HG02678 (cell line): ENCODE measurements around the gene CR1.
"Not testable (repeated sequence)": the region's sequence is repeated elsewhere in the genome, so short reads cannot be mapped to it uniquely, and the experiment has no call there.

Experiments
- ATAC-seq: cut with Tn5 transposase; IDR thresholded peaks from one replicate; pipeline ENCODE4 v1.9.1; 2021; ENCODE audit warnings: mild to moderate bottlenecking, moderate library complexity; ENCODE audit not compliant: unreplicated experiment

Gene CR1

GRCh38 chr1:207579436-207579799, 83.5 kb downstream of the CR1 start:
- peak; percentile 81 for ATAC-seq

- no peak for ATAC-seq
These were observed 85.7 kb downstream of the CR1 start for GRCh38 chr1:207581496-207582153.

GRCh38 chr1:207589506-207589905, 93.5 kb downstream of the CR1 start:
- not testable (repeated sequence) for ATAC-seq

GRCh38 chr1:207591205-207591604, 95.2 kb downstream of the CR1 start:
- not testable (repeated sequence) for ATAC-seq

GRCh38 chr1:207594095-207594494, 98.1 kb downstream of the CR1 start:
- ATAC-seq = not testable (repeated sequence)

GRCh38 chr1:207603777-207604176, 107.8 kb downstream of the CR1 start:
- ATAC-seq = no peak

GRCh38 chr1:207605444-207606361, 109.7 kb downstream of the CR1 start:
- ATAC-seq = no peak

- ATAC-seq = no peak
These were observed 110.4 kb downstream of the CR1 start for GRCh38 chr1:207606362-207606755.

- ATAC-seq = no peak
These were observed 116.8 kb downstream of the CR1 start for GRCh38 chr1:207612762-207613161.

- ATAC-seq = peak; percentile 86
These were observed 124.0 kb downstream of the CR1 start for GRCh38 chr1:207619871-207620542.

- no peak for ATAC-seq
These were observed 124.6 kb downstream of the CR1 start for GRCh38 chr1:207620543-207620893.

GRCh38 chr1:207625504-207626071, 129.6 kb downstream of the CR1 start:
- ATAC-seq = not testable (repeated sequence)

- no peak for ATAC-seq
These were observed 131.0 kb downstream of the CR1 start for GRCh38 chr1:207626972-207627337.

GRCh38 chr1:207627496-207627895, 131.5 kb downstream of the CR1 start:
- ATAC-seq = no peak

GRCh38 chr1:207628776-207629175, 132.8 kb downstream of the CR1 start:
- ATAC-seq = no peak

- no peak for ATAC-seq
These were observed 135.2 kb downstream of the CR1 start for GRCh38 chr1:207631137-207631536.

GRCh38 chr1:207633226-207633625, 137.3 kb downstream of the CR1 start:
- no peak for ATAC-seq

- not testable (repeated sequence) for ATAC-seq
These were observed 137.8 kb downstream of the CR1 start for GRCh38 chr1:207633699-207634289.

GRCh38 chr1:207634293-207634692, 138.3 kb downstream of the CR1 start:
- ATAC-seq = not testable (repeated sequence)

- not testable (repeated sequence) for ATAC-seq
These were observed 139.7 kb downstream of the CR1 start for GRCh38 chr1:207635569-207636186.
